Activated CD4-positive, alpha-beta T cell treated with anti-CD3 and anti-CD28 coated beads, Interleukin-2, amount 50 U/mL, for 4 hours (primary cell): ENCODE measurements around the gene TYMP.

Experiments
- DNase-seq, 2 experiments: peaks; one replicate each; pipeline ENCODE4 v3.0.0-alpha.2; 2020

Gene TYMP

DNA sequence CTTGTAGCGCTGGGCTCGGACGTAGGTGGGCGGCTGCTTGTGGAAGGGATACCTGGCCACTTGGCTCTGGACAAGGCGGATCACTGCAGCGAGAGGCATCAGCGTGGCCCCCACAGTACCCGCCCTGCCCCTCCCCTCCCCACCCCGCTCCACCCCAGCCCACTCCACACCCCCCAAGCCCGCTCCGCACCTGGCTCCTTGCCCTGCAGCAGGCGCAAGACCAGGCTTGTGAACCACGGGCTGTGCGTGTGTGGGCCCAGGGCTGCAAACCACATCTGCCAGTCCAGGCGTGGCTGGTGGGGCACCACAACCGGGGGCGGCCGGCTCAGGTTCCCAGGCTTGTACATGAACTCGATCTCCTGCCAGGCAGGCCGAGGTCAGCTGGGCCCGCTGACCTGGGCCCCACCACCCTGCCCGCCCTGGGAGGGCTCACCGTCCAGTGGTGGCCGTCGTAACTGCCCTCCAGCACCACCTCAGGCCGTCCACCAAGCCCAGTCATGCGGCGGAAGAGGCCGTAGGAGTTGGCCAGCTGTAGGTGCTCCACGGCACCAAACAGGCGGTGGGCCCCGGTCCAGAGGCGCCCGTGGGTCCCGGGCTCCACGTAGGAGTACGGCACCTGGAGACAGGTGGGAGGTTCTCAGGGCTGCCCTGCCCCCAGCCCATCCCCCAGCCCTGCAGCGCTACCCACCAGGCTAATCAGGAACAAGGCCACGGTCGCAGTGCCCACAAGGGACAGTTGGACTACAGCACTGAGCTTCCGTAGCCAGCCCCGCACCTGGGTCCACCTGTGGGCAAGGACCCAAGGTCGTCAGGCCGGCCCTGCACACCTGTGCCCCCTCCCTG, 25.2 kb downstream of the TYMP start:
- no peak for DNase-seq

DNA sequence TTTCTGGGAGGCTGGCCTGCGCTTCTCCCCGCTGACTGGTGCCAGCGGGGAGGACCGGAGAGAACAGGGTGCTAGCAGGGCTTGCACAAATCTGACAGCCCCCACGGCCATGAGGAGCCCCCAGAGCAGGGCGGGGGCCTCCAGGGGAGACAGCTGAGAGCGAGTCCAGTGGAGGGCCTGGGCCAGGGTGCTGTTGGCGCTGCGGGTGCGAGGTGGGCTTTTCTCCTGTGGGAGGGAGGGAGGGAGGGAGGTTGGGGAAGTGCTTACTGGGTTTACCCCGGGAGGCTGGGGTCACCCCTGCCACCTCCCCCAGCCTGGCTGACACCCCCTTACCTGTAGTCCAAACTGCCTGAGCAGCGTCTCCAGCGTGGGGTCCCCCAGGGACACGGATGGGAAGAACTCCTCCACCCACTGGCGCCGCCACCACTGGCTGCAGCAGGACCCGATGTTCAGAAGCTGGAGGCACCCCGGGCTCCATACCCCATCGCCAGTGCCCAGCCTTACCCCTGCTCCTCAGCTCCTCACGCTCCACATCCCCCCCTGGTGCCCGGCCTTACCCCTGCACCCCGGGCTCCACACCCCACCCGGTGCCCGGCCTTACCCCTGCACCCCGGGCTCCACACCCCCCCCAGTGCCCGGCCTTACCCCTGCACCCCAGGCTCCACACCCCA, 26.2 kb downstream of the TYMP start:
- no peak for DNase-seq

DNA sequence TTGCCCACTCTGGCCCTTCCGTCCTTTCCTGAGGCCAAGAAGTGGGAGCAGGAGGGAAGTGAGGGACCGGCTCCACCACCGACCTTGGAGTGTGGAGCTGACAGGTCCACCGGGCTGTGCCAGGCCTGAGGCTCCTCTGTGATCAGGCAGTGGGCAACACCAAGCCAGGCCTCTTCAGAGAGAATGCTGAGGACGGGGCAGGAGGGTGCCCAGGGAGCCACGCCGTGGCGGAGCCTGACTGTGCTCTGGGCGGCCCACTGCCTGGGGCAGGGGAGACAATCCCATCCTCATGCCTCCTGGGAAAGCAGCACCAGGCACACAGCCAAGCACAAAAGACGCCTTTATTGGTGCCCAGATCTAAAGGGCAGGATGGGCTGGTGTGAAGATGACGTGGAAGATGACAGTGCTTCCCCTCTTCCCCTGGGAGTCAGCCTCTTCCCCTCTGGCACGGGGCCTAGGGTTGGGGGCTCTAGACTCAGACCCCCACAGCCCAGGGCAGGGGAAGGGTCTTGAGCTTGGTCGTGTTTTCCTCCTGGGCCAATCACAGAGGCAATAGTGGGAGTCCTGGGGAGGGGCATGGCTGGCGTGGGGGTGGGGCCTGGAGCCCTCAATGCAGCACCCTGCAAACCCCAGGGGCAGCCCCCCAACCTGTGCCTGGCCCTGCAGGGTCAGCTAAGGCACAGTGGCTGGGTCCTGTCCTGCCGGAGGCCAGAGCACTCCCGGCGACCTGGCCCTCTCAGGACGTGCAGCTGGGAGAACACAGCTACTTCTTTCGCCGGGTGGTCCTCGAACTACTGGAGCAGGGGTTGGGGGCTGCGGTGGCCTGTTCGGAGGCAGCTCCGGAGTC, 27.0 kb downstream of the TYMP start:
- no peak for DNase-seq

DNA sequence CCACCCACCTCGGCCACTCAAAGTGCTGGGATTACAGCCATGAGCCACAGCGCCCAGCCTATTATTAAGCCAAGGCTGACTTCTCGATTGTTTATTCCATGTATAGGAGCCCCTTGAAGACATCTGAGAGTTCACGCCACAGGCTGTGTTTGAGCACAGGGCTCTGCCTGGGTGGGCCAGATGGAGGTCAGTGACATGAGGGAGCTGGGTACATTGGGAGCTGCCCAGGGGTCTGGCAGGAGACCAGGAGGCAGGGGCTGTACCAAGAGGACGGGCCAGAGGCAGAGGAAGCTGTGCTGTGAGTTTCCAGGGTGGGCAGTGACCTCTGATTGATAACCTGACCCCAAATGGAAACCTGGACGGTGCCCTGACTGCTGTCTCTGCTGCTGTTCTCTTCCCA, 27.7 kb downstream of the TYMP start:
- DNase-seq: no peak

DNA sequence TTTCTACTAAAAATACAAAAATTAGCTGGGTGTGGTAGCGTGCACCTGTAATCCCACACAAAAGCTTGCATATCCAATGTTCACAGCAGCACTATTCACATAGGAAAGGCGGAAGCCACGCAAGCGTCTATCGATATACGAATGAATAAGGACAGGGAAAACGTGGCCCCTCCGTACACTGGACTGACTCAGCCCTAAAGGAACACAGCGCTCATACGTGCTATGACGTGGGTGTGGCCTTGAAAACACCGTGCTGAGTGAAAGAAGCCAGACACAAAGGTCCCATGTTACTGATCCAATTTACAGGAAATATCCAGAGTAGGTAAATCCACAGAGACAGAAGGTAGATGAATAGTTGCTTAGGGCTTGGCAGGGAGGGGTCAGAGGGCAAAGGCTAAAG, 29.4 kb downstream of the TYMP start:
- no peak for DNase-seq

DNA sequence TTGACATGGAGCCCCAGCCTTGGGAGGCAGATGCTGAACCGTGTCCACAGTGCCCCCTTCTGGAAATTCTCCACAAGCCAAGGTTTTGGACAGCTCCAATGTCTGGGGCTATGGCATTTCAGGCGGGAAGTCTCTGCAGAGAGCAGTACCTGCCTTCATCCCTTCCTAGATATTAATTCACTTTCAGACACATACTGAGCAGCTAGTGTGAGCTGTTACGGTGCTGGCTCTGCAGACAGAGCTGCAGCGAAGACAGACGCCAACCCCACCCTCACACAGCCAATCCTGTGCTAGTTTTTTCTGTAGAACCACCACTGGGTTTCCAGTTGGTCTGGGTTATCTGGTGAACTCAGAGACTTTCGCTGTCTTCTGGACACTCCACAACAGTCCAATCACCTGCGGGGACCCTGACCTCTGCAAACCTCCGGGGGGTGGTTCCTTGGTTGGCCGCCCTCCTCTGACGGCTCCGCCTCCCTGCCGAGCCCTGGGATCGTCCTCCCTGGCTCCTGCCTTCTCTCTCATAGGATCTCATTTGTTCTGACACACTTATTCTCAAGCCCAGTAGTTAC, 31.4 kb downstream of the TYMP start:
- peak; percentile 61 to 63 for DNase-seq

DNA sequence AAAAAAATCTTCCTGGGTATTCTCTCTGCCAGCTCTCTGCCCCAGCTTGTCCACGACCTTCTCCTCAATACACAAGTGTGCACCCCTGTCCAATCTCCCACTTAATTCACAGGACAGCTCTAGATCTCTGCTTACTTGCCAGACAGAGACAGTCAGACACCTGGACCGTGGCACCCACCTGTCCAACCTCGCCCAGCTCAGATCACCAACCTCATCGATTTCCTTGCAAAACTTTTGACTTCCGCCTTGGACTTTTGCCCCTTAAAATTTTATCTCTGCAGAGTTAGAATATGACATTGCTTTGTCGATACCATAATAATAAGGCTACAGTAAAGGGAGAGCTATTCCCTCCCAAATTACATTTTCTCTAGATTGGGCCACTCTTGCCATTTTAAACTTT, 32.7 kb downstream of the TYMP start:
- no peak for DNase-seq

DNA sequence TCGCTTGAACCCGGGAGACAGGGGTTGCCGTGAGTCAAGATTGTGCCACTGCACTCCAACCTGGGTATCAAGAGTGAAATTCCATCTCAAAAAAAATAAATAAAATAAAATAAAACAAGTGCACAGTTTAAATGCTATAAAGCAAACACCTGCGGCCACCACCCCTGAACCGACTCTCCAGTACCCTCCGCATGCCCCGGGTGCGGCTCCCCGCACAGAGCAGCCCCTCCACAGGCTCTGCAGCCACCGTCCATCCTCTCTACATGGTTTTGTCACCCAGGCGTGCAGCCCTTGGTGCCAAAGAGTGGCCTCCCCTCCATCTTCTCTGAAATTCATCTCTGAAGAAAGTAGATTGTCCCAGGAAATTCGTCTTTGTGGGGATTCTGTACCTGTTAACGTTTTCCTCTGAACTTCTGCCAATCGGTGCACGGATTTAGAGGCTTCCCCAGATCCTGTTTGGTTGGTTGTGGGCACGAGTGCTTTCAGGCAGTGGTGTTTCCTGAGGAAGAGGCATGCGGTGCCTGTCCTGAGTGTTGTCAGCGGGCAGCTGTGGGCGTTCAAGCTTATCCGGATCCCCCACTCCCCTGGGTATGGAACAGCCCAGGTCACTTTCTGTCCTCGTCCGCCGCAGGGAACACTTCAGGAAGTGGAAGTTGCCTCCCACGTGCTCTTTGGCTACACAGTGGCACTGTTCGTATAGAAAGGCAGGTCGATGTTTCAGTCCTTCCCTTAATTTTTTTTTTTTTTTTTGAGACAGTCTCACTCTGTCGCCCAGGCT, 39.1 kb downstream of the TYMP start:
- DNase-seq: no peak

DNA sequence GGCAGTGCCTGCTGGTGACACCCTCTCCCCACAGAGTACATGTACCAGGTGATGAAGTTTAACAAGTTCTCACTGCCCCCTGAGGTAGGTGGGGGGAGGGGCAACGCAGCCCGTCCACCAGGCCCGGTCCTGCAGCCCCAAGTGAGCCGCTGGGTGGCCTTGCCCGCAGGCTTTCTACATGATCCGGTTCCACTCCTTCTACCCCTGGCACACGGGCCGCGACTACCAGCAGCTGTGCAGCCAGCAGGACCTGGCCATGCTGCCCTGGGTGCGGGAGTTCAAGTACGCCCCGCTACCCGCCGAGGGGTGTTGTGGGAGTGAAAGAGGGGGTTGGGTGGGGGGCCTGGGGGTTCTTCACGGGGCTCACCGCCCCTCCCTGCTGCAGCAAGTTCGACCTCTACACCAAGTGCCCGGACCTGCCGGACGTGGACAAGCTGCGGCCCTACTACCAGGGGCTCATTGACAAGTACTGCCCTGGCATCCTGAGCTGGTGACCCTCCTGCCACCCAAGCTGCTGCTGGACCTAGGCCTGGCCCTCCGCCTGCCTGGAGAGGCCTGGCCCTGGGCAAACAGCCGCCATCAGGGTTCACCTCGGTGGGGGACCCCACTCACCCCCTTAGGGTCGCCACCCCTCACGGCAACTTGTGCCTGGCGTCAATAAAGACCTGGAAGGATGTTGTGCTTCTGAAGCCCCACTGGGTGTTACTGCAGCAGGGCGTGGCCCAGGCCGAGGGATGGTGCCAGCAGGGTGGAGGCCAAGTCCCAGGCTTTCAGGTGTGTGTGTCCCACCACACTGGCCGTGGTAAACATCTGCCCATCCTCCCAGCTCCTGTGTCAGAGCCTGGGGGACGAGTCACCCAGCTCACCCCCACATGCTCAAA, 40.2 kb downstream of the TYMP start:
- DNase-seq: no peak

DNA sequence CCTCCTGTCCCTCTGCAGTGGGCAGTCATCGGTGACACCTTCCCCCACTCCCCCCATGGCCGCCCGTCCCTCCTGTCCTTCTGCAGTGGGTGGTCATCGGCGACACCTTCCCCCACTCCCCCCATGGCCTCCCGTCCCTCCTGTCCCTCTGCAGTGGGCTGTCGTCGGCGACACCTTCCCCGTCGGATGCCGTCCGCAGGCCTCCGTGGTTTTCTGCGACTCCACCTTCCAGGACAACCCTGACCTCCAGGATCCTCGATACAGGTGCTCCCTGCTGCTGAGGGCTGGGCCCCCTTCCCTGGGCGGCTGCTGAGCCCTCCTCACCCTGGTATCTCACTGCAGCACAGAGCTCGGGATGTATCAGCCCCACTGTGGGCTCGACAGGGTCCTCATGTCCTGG, 40.9 kb downstream of the TYMP start:
- DNase-seq: no peak

DNA sequence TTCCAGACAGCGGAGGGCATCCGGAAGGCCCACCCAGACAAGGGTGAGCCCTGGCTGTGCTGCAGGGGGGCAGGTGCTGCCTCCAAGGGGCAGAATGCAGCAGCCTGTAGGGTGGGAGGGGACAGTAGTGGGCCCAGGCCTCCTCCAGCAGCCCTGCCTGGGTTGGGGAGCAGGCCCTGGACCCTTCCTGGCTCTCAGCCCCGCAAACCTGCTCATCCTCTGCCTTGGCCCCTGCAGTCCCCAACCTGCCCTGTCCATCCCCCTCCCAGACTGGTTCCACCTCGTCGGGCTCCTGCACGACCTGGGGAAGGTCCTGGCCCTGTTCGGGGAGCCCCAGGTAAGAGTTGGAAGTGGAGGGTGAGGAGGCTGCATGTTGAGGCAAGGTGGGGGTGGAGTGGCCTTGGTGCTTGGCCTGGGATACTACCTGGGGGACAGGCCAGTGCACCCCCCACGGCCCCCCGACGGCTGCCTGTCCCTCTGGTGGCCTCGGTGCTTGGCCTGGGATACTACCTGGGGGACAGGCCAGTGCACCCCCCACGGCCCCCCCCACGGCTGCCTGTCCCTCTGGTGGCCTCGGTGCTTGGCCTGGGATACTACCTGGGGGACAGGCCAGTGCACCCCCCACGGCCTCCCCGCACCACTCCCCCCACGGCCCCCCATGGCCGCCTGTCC, 41.7 kb downstream of the TYMP start:
- no peak for DNase-seq

DNA sequence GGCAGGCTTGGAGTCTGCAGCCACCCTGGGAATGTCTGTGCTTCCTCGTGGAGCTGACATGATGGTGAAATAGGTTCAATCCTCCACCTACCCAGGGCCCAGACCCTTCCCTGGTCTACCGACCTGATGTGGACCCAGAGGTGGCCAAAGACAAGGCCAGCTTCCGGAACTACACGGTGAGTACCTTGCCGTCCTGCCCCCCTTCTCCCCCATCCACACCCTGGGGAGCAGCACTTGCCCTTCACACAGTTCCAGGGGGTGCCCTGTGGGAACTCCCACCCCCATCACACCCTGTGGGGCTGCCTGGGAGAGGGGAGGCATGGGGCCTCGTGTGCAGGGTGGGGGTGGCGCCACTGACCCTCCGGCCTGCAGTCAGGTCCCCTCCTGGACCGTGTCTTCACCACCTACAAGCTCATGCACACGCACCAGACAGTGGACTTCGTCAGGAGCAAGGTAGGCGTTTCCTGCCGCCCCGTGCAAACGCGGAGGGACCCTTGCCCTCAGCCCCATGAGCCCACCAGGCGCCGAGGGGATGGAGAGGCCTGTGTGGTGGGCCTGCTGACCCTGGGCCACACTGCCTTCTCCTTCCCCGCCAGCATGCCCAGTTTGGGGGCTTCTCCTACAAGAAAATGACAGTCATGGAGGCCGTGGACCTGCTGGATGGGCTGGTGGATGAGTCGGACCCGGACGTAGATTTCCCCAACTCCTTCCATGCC, 42.4 kb downstream of the TYMP start:
- no peak for DNase-seq

DNA sequence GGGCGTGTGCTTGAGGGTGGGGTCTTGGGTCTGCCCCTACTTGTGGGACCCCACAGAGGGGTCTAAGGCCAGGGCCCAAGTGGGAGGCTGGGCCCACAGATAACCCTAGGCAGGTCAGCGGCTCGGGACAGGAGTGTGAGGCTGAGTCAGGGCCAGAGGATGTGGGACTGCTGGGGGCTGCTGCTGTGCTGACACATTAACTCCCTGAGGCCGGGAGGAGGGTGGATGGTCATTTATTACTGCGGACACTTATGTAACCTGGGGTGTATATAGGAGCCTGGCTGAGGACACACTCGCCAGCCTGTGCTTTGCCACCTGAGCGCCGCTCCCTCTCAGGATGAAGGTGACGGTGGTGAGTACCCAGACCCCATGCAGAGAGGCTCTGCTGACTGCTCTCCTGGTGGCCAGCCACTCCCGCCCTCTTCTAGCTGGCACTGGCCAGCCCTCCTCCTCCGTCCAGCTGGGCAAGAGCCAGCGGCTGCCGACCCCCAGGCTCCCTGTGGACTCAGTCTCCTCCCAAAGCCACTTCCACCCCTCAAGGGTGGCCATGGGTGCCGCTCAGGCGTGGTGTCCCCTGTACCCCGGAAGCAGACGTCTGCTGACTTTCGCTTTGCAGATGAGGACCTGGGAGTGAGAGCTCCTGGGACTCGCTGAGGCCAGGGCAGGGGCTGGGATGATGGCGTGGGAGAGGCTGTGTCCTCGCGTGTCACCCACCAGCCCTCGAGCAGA, 43.1 kb downstream of the TYMP start, which contains the start of gene MIOX:
Gene MIOX, plus strand, starts transcription at position 299 of the 729 bp plus-strand sequence. Its CDS starts 39 bp downstream, at position 338.
- DNase-seq: no peak

DNA sequence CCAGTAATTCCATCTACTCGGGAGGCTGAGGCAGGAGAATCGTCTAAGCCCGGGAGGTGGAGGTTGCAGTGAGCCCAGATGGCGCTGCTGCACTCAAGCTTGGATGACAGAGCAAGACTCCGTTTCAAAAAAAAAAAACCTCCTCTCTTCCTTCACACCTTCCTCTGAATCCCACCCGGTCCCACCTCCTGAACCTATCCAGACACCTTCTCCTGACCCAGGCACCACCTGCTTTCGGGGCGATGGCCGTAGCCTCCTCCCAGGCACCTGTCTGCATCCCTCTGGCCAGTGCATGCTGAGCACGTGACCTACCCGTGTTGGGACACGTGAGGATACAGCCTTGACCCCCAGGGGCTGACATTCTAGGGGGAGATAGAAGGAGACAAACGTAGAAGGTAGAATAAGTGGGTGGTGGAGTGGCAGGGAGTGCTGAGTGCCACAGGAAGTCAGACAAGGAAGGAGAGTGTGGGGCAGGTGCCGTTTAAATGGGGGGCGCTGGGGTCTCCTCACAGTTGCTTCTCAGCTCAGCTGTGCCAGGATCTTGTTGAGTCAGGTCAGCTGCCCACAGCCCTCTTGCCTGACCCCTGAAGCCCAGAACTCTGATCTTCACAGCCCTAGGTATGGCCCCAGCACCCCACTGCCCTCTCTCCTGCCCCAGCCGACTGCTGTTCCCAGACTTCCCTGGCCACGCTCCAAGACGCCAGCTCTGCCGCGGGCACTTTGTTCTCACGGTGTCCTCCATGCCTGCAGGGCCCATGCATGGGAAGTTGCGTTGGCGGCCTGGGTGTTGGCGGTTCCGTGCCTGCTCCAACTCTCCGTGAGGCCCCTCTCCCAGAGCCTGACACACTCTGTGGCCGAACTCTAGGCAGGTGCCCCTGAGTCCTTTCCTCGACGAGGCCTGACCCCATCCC, 44.3 kb downstream of the TYMP start:
- no peak for DNase-seq

DNA sequence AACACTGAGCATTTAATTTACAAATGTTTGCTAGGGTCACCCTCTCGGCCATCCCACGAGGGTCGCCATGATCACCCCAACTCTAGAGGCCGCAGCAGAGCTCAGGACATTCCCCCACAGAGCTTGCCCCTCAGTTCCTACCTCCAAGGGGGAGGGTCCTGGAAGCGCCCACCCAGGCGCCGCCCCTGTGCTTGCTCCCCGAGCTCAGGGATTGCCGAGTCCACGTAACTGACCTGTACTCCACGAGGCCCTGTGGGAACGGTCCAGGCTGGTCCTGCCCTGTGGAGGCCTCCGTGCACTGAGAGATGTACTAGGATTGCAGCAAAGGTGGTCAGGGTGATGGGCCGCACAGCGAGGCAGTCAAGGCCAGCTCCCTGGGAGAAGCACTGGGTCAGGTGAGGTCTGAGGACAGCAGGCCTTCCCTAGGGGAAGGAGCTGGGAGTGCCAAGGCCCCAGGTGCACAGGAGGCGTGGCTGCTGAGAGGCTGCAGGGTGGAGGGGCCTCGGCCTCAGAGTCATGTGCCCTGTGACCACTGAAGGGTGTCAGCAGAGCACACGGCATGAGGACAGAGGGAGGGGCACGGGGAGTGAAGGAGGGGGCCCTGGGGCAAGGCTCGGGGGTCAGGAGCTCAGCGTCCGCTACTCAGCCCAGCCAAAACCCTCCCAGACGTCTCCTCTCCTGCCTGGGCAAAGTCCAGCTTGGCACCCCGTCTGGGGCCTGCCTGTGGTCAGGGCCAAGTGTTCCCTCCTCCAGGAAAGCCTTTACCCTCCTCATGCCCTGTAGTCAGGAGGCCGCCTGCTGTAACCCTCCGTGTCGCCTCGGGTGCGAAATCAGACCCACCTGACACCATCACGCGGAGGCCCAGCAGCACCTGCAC, 45.6 kb downstream of the TYMP start:
- no peak for DNase-seq

DNA sequence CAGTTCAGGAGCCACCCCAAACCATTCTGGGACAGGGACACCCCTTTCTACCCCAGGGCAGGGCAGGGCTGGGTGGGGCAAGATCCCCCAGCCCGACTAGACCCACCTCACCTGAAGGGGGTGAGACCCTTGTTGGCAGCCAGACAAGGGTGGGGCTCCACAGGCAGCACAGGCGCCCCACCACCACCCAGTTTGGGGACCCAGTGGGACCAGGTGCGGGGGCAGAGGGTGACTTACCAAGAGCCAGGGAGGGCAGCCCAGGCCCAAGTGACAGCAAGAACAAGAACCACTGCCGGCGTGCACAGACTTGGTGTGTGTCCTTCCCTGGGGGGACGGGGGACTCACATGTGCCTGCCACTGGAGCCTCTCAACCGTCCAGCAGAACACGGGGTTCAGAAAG, 46.3 kb downstream of the TYMP start:
- no peak for DNase-seq

DNA sequence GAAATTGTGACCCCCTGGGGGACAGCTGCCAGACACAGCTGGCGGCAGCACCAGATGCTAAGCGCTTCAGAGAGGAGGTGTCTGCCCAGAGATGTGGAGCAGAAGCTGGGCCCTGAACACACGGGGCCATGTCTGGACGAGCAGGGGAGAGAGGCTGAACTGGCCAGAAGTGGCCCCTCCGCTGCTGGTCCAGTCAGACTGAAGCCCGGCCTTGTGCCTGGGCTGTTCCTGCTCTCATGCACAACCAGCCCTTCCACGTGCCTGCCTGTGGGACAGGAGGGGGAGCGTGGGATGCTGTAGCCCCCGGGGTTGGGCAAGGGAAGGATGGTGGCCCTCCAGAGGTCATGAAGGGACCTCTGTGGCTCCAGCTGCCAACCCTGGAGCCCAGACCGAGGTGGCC, 46.7 kb downstream of the TYMP start:
- DNase-seq: no peak
